Gastrocnemius medialis (tissue), 4 donors: Measurements from ENCODE around the gene NXNL2. TPM values are rescaled to one million over a fixed set of nuclear protein-coding genes. Genes with fewer than 3 reads are reported as not detected.

Source experiments
- ATAC-seq, 2 donors: fragments of 150-250 bp; one replicate each; pipeline ENCODE4 v1.9.1; 2016
- DNase-seq, 2 donors: peaks; one replicate each; pipeline ENCODE4 v3.0.0-alpha.2; 2019
- H3K27ac ChIP-seq, 4 donors: fragments of 200-600 bp; sonication (generic); 1 replicate in 1 of 4; 2 replicates in 3 of 4; pipeline ENCODE4 v1.5.1; 2016 to 2018; ENCODE audit warnings: mild to moderate bottlenecking in 2 of 4, moderate library complexity in 1 of 4
- H3K27me3 ChIP-seq, 3 donors: fragments of 200-600 bp; sonication (generic) in 2 of 3; 1 replicate in 1 of 3; 2 replicates in 2 of 3; pipeline versions ENCODE4 v1.5.1 to v1.6.0; 2016 to 2019; ENCODE audit warnings: mild to moderate bottlenecking in 1 of 3, moderate library complexity in 1 of 3
- H3K36me3 ChIP-seq, 2 donors: fragments of 200-600 bp; sonication (generic) in 1 of 2; one replicate each; pipeline ENCODE4 v1.5.1; 2017 to 2018
- H3K4me1 ChIP-seq, 2 donors: fragments of 200-600 bp; sonication (generic) in 1 of 2; one replicate each; pipeline ENCODE4 v1.5.1; 2016 to 2017; ENCODE audit warnings: mild to moderate bottlenecking in 2 of 2
- H3K4me3 ChIP-seq, 4 donors: fragments of 200-600 bp; sonication (generic) in 3 of 4; 1 replicate in 1 of 4; 2 replicates in 3 of 4; pipeline ENCODE4 v1.5.1; 2016 to 2019; ENCODE audit warnings: mild to moderate bottlenecking in 2 of 4
- H3K9me3 ChIP-seq, 3 donors: fragments of 200-600 bp; sonication (generic) in 2 of 3; 1 replicate in 1 of 3; 2 replicates in 2 of 3; pipeline ENCODE4 v1.5.1; 2016 to 2019
- POLR2A ChIP-seq, 2 donors: fragments of 450-650 bp; IDR thresholded peaks; one replicate each; pipeline ENCODE4 v1.6.1; 2017; ENCODE audit warnings: antibody characterized with exemption in 2 of 2, mild to moderate bottlenecking in 2 of 2, moderate library complexity in 2 of 2
- in situ Hi-C, 4 donors: fragments of 200-750 bp; cut with MboI; loops; one replicate each; pipeline versions ENCODE4 v1.15.0 to v1.8.0; 2017; ENCODE audit warnings: low sequenced_read_pairs in 4 of 4
- intact Hi-C: fragments of 100-400 bp; cut with DNase I; formaldehyde crosslinking; loops from one replicate; pipeline ENCODE4 v1.15.1; 2023; ENCODE audit warnings: low total_unique reads
- total RNA-seq, 4 donors: library from RNA; depleted of rRNA; stranded (reverse); fragments of >200 nt; gene quantifications; one replicate each; pipeline versions ENCODE4 v1.1.0 to v1.2.3, GENCODE V29; 2016
- TF ChIP-seq, protein P1 (sequence below), 5 experiments: fragments of 450-650 bp in 3 of 5; fragments of 200-600 bp in 2 of 5; sonication (generic) in 2 of 5; IDR thresholded peaks in 4 of 5; conservative IDR thresholded peaks in 1 of 5; 1 replicate in 4 of 5; 2 replicates in 1 of 5; pipeline ENCODE4 v1.5.1; 2016 to 2019; ENCODE audit warnings: antibody characterized with exemption in 5 of 5, mild to moderate bottlenecking in 3 of 5, moderate library complexity in 3 of 5

NXNL2 gene
- total RNA-seq, 4 donors from 2014 or later, result not detected

DNA sequence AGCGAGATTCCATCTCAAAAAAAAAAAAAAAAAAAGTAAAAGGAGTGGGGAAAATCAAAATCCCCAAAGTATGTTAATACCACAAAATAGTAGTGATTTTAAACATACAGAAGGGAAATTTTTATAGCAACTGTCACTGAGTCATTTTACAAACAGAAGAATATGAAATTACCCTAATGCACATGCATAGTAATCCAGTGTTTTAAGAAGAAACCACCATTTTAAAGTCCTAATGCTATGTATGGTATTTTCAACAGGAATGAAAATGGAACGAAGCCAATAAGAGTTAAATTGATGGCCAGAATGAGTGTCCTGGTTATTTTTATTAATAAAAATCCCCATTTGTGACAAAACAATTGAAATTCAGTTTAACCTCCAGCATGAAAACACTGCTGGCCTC is 26.7 kb upstream of the NXNL2 start:
- Histone ChIP-seq H3K36me3 (no peaks in the 10 kb centered on the region), H3K27me3 (no peaks in the 10 kb centered on the region), H3K4me1 (no peaks in the 10 kb centered on the region), H3K9me3 (no peaks in the 10 kb centered on the region), H3K27ac (no peak overlapping the region), H3K4me3 (no peak overlapping the region)
- TF ChIP-seq, protein P1, sequence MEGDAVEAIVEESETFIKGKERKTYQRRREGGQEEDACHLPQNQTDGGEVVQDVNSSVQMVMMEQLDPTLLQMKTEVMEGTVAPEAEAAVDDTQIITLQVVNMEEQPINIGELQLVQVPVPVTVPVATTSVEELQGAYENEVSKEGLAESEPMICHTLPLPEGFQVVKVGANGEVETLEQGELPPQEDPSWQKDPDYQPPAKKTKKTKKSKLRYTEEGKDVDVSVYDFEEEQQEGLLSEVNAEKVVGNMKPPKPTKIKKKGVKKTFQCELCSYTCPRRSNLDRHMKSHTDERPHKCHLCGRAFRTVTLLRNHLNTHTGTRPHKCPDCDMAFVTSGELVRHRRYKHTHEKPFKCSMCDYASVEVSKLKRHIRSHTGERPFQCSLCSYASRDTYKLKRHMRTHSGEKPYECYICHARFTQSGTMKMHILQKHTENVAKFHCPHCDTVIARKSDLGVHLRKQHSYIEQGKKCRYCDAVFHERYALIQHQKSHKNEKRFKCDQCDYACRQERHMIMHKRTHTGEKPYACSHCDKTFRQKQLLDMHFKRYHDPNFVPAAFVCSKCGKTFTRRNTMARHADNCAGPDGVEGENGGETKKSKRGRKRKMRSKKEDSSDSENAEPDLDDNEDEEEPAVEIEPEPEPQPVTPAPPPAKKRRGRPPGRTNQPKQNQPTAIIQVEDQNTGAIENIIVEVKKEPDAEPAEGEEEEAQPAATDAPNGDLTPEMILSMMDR (IDR thresholded peaks at IDR 0.05 in 4 of 5, conservative IDR thresholded peaks at IDR 0.05 in 1 of 5), result no peak
- TF ChIP-seq POLR2A (IDR thresholded peaks at IDR 0.05), result no peak
- intact Hi-C loops, result no loop called here
- DNase-seq, result no peak
- in situ Hi-C loops, result no loop called here
- no peak for ATAC-seq

DNA sequence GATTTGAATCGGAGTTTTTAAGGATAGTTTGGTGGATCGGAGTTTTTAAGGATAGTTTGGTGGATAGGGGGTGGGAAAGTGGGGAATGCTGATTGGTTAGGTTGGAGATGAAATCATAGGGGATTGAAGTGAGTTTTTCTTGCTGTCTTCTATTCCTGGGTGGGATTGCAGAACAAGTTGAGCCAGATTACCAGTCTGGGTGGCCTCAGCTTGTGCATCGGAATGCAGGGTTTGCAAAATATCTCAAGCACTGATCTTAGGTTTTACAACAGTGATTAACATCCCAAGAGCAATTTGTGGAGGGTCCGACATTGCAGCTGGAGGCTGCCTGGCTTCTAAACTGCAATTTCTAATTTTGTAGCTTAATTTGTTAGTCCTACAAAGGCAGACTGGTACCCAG is 23.1 kb upstream of the NXNL2 start:
- TF ChIP-seq, protein P1 (IDR thresholded peaks at IDR 0.05 in 4 of 5, conservative IDR thresholded peaks at IDR 0.05 in 1 of 5), result no peak
- H3K27me3 ChIP-seq, result no peaks in the 10 kb centered on the region
- no peaks in the 10 kb centered on the region for H3K9me3 ChIP-seq
- H3K4me1 ChIP-seq, result no peaks in the 10 kb centered on the region
- intact Hi-C loops, result no loop called here
- DNase-seq (no peak), ATAC-seq (no peak)
- no peak overlapping the region for H3K27ac ChIP-seq
- H3K36me3 ChIP-seq, result no peaks in the 10 kb centered on the region
- in situ Hi-C loops, result no loop called here
- no peak overlapping the region for H3K4me3 ChIP-seq

DNA sequence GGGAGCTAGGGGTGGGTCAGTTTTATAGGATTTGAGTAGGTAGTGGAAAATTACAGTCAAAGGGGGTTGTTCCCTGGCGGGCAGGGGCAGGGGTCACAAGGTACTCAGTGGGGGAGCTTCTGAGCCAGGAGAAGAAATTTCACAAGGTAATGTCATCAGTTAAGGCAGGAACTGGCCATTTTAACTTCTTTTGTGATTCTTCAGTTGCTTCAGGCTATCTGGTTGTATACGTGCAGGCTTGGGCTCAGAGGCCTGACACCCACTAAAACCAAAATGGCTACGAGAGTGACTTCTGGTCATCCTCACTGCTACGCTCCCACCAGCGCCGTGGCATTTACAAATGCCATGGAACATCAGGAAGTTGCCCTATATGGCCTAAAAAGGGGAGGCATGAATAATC is 20.7 kb upstream of the NXNL2 start:
- no peaks in the 10 kb centered on the region for H3K27me3 ChIP-seq
- DNase-seq, result no peak
- H3K9me3 ChIP-seq, result no peaks in the 10 kb centered on the region
- intact Hi-C loops, result no loop called here
- H3K4me3 ChIP-seq, result no peak overlapping the region
- TF ChIP-seq POLR2A (IDR thresholded peaks at IDR 0.05), result no peak
- TF ChIP-seq, protein P1 (IDR thresholded peaks at IDR 0.05 in 4 of 5, conservative IDR thresholded peaks at IDR 0.05 in 1 of 5), result no peak
- no peak overlapping the region for H3K27ac ChIP-seq
- no peaks in the 10 kb centered on the region for H3K36me3 ChIP-seq
- ATAC-seq, result no peak
- no peaks in the 10 kb centered on the region for H3K4me1 ChIP-seq
- in situ Hi-C loops, result no loop called here

- Histone ChIP-seq H3K36me3 (no peaks in the 10 kb centered on the region), H3K27ac (no peak overlapping the region), H3K9me3 (no peaks in the 10 kb centered on the region), H3K4me1 (no peaks in the 10 kb centered on the region), H3K27me3 (no peaks in the 10 kb centered on the region), H3K4me3 (no peak overlapping the region)
- DNase-seq (no peak), ATAC-seq (no peak)
- TF ChIP-seq, protein P1 (IDR thresholded peaks at IDR 0.05 in 4 of 5, conservative IDR thresholded peaks at IDR 0.05 in 1 of 5), result no peak
- no peak for TF ChIP-seq POLR2A (IDR thresholded peaks at IDR 0.05)
- in situ Hi-C loops (no loop called here), intact Hi-C loops (no loop called here)
Observed at GRCh38 chr9:88521308-88521707, 13.7 kb upstream of the NXNL2 start.

DNA sequence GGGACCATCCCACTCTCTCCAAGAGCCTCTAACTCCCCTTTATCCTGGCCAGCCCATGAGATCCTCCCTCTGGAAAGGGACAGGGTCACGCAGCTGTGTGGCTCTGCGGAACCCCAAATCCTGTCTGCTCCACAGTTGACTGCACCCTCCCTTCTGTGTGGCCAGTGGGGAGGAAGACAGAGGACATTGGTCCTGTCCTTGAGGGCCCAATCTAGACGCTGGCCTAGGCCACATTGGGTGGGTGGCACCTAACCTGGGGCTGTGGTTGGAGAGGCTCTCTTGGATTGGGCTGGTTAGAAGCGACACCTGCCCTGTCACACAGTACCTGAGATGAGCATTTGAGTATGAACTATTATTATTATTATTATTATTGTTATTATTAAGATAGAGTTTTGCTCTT is 12.6 kb upstream of the NXNL2 start:
- TF ChIP-seq, protein P1 (IDR thresholded peaks at IDR 0.05 in 4 of 5, conservative IDR thresholded peaks at IDR 0.05 in 1 of 5), result no peak
- no peak for TF ChIP-seq POLR2A (IDR thresholded peaks at IDR 0.05)
- ATAC-seq (no peak), DNase-seq (no peak)
- no peaks in the 10 kb centered on the region for H3K9me3 ChIP-seq
- in situ Hi-C loops (no loop called here), intact Hi-C loops (no loop called here)
- H3K4me3 ChIP-seq, result no peak overlapping the region
- no peaks in the 10 kb centered on the region for H3K4me1 ChIP-seq
- no peaks in the 10 kb centered on the region for H3K36me3 ChIP-seq
- no peaks in the 10 kb centered on the region for H3K27me3 ChIP-seq
- no peak overlapping the region for H3K27ac ChIP-seq
